Trophoblast cell (in vitro differentiated cells and primary cell): ENCODE results near the gene GPN1.
"Not testable (repeated sequence)": the region's sequence is repeated elsewhere in the genome, so short reads cannot be mapped to it uniquely, and the experiment has no call there.

ENCODE experiments used
- DNase-seq, 2 donors: peaks; one replicate each; pipeline ENCODE4 v3.0.0-alpha.2; 2016
- H2AFZ ChIP-seq: 2 replicates; pipeline ENCODE4 v1.6.1; 2013; ENCODE audit warnings: low read length, moderate library complexity, mild to moderate bottlenecking; ENCODE audit not compliant: insufficient read depth, poor library complexity
- H2AK5ac ChIP-seq: 2 replicates; pipeline ENCODE4 v1.6.1; 2013; ENCODE audit warnings: mild to moderate bottlenecking, low read length
- H2BK120ac ChIP-seq: 2 replicates; pipeline ENCODE4 v1.6.1; 2013; ENCODE audit warnings: low read length, mild to moderate bottlenecking, moderate library complexity; ENCODE audit not compliant: insufficient read depth, poor library complexity
- H2BK12ac ChIP-seq: 2 replicates; pipeline ENCODE4 v1.6.1; 2013; ENCODE audit warnings: mild to moderate bottlenecking, low read length, moderate library complexity
- H2BK5ac ChIP-seq: 2 replicates; pipeline ENCODE4 v1.6.1; 2013; ENCODE audit warnings: low read length, low read depth, moderate library complexity, mild to moderate bottlenecking; ENCODE audit not compliant: poor library complexity
- H3K14ac ChIP-seq: 2 replicates; pipeline ENCODE4 v1.6.1; 2013; ENCODE audit warnings: mild to moderate bottlenecking, low read length
- H3K18ac ChIP-seq: 2 replicates; pipeline ENCODE4 v1.6.1; 2013; ENCODE audit warnings: mild to moderate bottlenecking, low read length
- H3K23ac ChIP-seq: 2 replicates; pipeline ENCODE4 v1.6.1; 2013; ENCODE audit warnings: low read length
- H3K27ac ChIP-seq: 2 replicates; pipeline ENCODE4 v1.5.1; 2013; ENCODE audit warnings: low read depth, mild to moderate bottlenecking, inconsistent platforms, low read length, moderate library complexity
- H3K27me3 ChIP-seq: 2 replicates; pipeline ENCODE4 v1.6.1; 2013; ENCODE audit warnings: inconsistent platforms, mild to moderate bottlenecking, low read length, moderate library complexity; ENCODE audit not compliant: insufficient read depth
- H3K36me3 ChIP-seq, 2 experiments: 1 replicate in 1 of 2; 2 replicates in 1 of 2; pipeline ENCODE4 v1.6.1; 2013; ENCODE audit warnings: low read length in 2 of 2, mild to moderate bottlenecking in 2 of 2, moderate library complexity in 1 of 2; ENCODE audit not compliant: insufficient read depth in 2 of 2, control insufficient read depth in 1 of 2
- H3K4ac ChIP-seq: 2 replicates; pipeline ENCODE4 v1.6.1; 2013; ENCODE audit warnings: low read depth, mild to moderate bottlenecking, low read length, moderate library complexity
- H3K4me1 ChIP-seq, 2 experiments: 1 replicate in 1 of 2; 2 replicates in 1 of 2; pipeline ENCODE4 v1.6.1; 2013; ENCODE audit warnings: low read length in 2 of 2, mild to moderate bottlenecking in 2 of 2, moderate library complexity in 1 of 2; ENCODE audit not compliant: insufficient read depth in 2 of 2, control insufficient read depth in 1 of 2
- H3K4me2 ChIP-seq: 2 replicates; pipeline ENCODE4 v1.6.1; 2013; ENCODE audit warnings: inconsistent platforms, mild to moderate bottlenecking, low read length, moderate library complexity
- H3K4me3 ChIP-seq: 2 replicates; pipeline ENCODE4 v1.5.1; 2013; ENCODE audit warnings: mild to moderate bottlenecking, low read depth, low read length, inconsistent platforms
- H3K79me1 ChIP-seq: one replicate; pipeline ENCODE4 v1.6.1; 2013; ENCODE audit warnings: low read length
- H3K79me2 ChIP-seq: 2 replicates; pipeline ENCODE4 v1.6.1; 2013; ENCODE audit warnings: low read length, mild to moderate bottlenecking; ENCODE audit not compliant: control insufficient read depth, insufficient read depth, poor library complexity
- H3K9ac ChIP-seq: 2 replicates; pipeline ENCODE4 v1.6.1; 2013; ENCODE audit warnings: mild to moderate bottlenecking, low read length
- H3K9me3 ChIP-seq: 2 replicates; pipeline ENCODE4 v1.6.1; 2013; ENCODE audit warnings: low read depth, mild to moderate bottlenecking, control low read depth, inconsistent platforms, low read length; ENCODE audit not compliant: insufficient read depth
- H4K12ac ChIP-seq: 2 replicates; pipeline ENCODE4 v1.6.1; 2013; ENCODE audit warnings: low read depth, mild to moderate bottlenecking, low read length, moderate library complexity
- H4K8ac ChIP-seq: 2 replicates; pipeline ENCODE4 v1.6.1; 2013; ENCODE audit warnings: low read depth, mild to moderate bottlenecking, low read length, moderate library complexity
- H4K91ac ChIP-seq: one replicate; pipeline ENCODE4 v1.6.1; 2013; ENCODE audit warnings: low read depth, mild to moderate bottlenecking, low read length, moderate library complexity
- WGBS: extraction: QIAGEN DNeasy Blood & Tissue Kit; methylation state at CpG from one replicate; pipeline ENCODE4 v1.1.7; 2013; ENCODE audit warnings: missing lambda C conversion rate; ENCODE audit not compliant: insufficient read length, insufficient coverage; ENCODE audit errors: extremely low coverage; 5-methylcytosine and 5-hydroxymethylcytosine counted together

The GPN1 gene

DNA sequence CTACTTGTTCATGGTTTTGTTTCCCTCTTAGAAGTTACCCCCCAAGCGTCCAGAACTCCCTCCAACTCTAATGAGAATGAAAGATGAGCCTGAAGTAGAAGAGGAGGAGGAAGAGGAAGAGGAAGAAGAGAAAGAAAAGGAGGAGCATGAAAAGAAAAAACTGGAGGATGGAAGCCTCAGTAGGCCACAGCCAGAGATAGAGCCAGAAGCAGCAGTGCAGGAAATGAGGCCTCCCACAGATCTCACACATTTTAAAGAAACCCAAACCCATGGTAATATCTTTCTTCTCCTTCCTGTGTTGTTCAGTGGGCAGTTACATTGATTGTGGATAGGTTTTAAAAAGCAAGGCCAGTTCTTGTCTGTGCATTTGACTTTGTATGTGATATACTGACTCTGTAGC, 56.2 kb downstream of the GPN1 start:
- not testable (repeated sequence) for H3K23ac ChIP-seq, H3K18ac ChIP-seq, H3K4me3 ChIP-seq, H3K27ac ChIP-seq, H3K14ac ChIP-seq, H3K4ac ChIP-seq, H2BK5ac ChIP-seq, H3K27me3 ChIP-seq, H3K4me2 ChIP-seq, H4K8ac ChIP-seq, H2BK120ac ChIP-seq, H3K79me2 ChIP-seq, H2AK5ac ChIP-seq, DNase-seq, H2BK12ac ChIP-seq, H4K12ac ChIP-seq, H4K91ac ChIP-seq, H3K4me1 ChIP-seq, H3K9ac ChIP-seq, H3K79me1 ChIP-seq, H3K9me3 ChIP-seq, H2AFZ ChIP-seq
- H3K36me3 ChIP-seq = peaks cover 11 to 16% of the 10 kb centered on the region in 2 experiments
- no CpG with 5 or more reads among the region's 1 CpG for WGBS

DNA sequence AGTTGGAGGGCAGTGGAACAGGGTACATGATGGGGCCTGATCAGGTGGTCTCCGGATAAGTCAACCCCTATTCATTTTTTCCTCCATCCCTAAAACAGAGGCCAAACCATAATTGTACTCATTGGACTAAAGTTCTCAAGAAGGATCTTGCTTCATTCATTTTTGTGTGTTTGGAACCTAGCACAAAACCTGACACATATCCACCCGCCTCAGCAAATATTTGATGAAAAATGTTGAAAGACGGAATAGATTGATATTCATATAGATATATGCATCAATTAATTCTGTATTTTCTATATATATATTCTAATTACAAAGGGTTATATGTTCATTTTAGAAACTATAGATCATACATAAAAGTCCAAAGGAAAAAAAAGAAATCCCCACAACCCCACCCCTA, 56.7 kb downstream of the GPN1 start:
- DNase-seq = no peak
- H3K4me1 ChIP-seq = peaks cover 0 to 5% of the 10 kb centered on the region in 2 experiments
- no peak overlapping the region for H3K4me3 ChIP-seq
- no peaks in the 10 kb centered on the region for H3K79me2 ChIP-seq
- H2BK12ac ChIP-seq = no peak overlapping the region
- no peak overlapping the region for H2BK5ac ChIP-seq
- H3K4ac ChIP-seq = no peak overlapping the region
- peaks cover 11 to 16% of the 10 kb centered on the region in 2 experiments for H3K36me3 ChIP-seq
- H2AFZ ChIP-seq = no peak overlapping the region
- H3K9me3 ChIP-seq = no peaks in the 10 kb centered on the region
- H3K18ac ChIP-seq = no peak overlapping the region
- H3K27me3 ChIP-seq = no peaks in the 10 kb centered on the region
- H4K12ac ChIP-seq = no peak overlapping the region
- H3K9ac ChIP-seq = no peak overlapping the region
- H3K79me1 ChIP-seq = no peaks in the 10 kb centered on the region
- H2AK5ac ChIP-seq = no peak overlapping the region
- H3K4me2 ChIP-seq = no peak overlapping the region
- H4K8ac ChIP-seq = no peak overlapping the region
- H4K91ac ChIP-seq = no peak overlapping the region
- no peak overlapping the region for H3K27ac ChIP-seq
- no peak overlapping the region for H2BK120ac ChIP-seq
- H3K23ac ChIP-seq = no peak overlapping the region
- WGBS = no CpG with 5 or more reads among the region's 3 CpGs
- no peak overlapping the region for H3K14ac ChIP-seq

DNA sequence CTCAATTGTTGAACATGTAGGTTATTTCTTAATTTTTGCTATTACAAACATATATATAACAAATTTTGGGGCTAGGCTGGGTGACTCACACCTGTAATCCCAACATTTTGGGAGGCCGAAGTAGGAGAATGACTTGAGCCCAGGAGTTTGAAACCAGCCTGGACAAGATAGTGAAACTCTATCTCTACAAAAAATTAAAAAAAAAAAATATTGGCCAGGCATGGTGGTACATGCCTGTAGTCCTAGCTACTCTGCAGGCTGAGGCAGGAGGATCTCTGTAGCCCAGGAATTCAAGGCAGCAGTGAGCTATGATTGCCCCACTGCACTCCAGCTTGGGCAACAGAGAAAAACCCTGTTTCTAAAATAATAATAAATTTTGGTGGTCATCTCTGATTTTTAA, 58.4 kb downstream of the GPN1 start:
- no peak overlapping the region for H3K4me2 ChIP-seq

DNA sequence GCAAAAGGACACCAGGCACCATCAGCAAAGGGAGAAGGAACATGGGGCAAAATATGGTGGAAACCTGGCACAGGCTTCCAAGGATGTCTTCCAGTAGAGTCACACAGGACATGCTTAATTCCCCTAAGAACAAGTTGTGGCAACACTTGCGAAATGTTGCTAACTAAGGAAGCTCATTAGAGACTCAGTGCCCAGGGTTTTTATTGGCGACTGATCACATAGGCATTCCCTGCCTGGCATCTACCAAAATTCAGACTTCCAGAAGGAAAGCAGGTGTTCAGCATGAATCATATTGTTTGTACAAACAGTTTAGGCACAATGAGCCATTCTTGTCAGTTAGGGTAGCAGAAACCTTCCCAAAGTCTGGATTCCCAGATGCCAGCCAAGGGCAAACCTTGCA, 60.6 kb downstream of the GPN1 start:
- Histone ChIP-seq H3K27me3 (no peaks in the 10 kb centered on the region), H2BK120ac (no peak overlapping the region), H3K14ac (no peak overlapping the region), H4K12ac (no peak overlapping the region), H2BK5ac (no peak overlapping the region), H3K18ac (no peak overlapping the region), H3K4me3 (no peak overlapping the region), H4K91ac (no peak overlapping the region), H2AFZ (no peak overlapping the region), H3K4ac (no peak overlapping the region), H3K4me2 (no peak overlapping the region), H3K9me3 (no peaks in the 10 kb centered on the region), H2AK5ac (no peak overlapping the region), H2BK12ac (no peak overlapping the region), H3K27ac (no peak overlapping the region), H3K79me1 (no peaks in the 10 kb centered on the region), H3K79me2 (no peaks in the 10 kb centered on the region), H3K9ac (no peak overlapping the region), H4K8ac (no peak overlapping the region), H3K4me1 (no peaks in the 10 kb centered on the region), H3K23ac (no peak overlapping the region), H3K36me3 (peaks cover 11 to 18% of the 10 kb centered on the region in 2 experiments)
- WGBS = no CpG with 5 or more reads among the region's 2 CpGs
- DNase-seq = no peak

More for the DNA sequence above, 58.4 kb downstream of the GPN1 start:
- Histone ChIP-seq H3K4ac (no peak overlapping the region), H4K8ac (no peak overlapping the region), H2AK5ac (no peak overlapping the region), H3K4me1 (peaks cover 0 to 2% of the 10 kb centered on the region in 2 experiments), H3K9ac (no peak overlapping the region), H3K4me3 (no peak overlapping the region), H2BK12ac (no peak overlapping the region), H3K27me3 (no peaks in the 10 kb centered on the region), H3K23ac (no peak overlapping the region), H3K18ac (no peak overlapping the region), H3K9me3 (no peaks in the 10 kb centered on the region), H2BK120ac (no peak overlapping the region), H3K79me1 (no peaks in the 10 kb centered on the region), H3K79me2 (no peaks in the 10 kb centered on the region), H4K12ac (no peak overlapping the region), H2AFZ (no peak overlapping the region), H3K14ac (no peak overlapping the region), H3K27ac (no peak overlapping the region), H3K36me3 (peaks cover 11 to 18% of the 10 kb centered on the region in 2 experiments), H2BK5ac (no peak overlapping the region), H4K91ac (no peak overlapping the region)
- WGBS = no CpG with 5 or more reads among the region's 1 CpG
- DNase-seq = no peak
